NB4 (cell line): ENCODE results near the gene ZBTB7C.
A peak's percentile ranks its signal among the peaks of the same experiment; 100 is the strongest.

Source experiments
- DNase-seq: peaks from one replicate; pipeline ENCODE4 v3.0.0; 2010; ENCODE audit warnings: low read depth
- H3K4me3 ChIP-seq: one replicate; pipeline ENCODE4 v1.5.1; 2011; ENCODE audit warnings: mild to moderate bottlenecking, low read depth, low read length, moderate library complexity
- MYC ChIP-seq: IDR thresholded peaks from 2 replicates; pipeline ENCODE4 v1.6.1; 2011; ENCODE audit warnings: low read depth, low read length
- POLR2A ChIP-seq: IDR thresholded peaks from 2 replicates; pipeline ENCODE4 v1.6.1; 2011; ENCODE audit warnings: mild to moderate bottlenecking; ENCODE audit not compliant: insufficient read length; ENCODE audit errors: extremely low read depth
- TF ChIP-seq, protein P1 (sequence below): IDR thresholded peaks from 2 replicates; pipeline ENCODE4 v1.6.1; 2011; ENCODE audit warnings: low read depth, low read length
- TF ChIP-seq, protein P2 (sequence below): IDR thresholded peaks from one replicate; pipeline ENCODE4 v1.5.1; 2012; ENCODE audit warnings: low read depth, low read length

Gene ZBTB7C

DNA sequence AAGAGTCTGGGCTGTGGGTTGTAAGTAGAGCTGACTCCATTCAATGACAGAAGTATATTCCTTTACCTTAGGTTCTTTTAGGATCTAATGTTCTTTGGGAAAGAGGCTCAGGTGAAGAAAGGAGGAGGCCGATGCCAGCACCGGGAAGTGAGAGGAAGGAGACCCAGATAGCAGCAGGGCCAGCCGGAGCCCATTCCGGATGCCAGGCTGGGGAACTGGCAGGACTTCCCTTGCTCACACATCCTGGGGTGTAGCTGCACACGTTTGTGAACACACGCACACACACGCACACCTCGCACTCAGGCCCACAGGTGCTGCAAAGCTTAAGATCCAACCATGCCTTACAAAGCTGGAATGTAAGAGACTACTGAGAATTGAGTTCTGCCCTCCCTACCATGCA is 383.0 kb downstream of the ZBTB7C start:
- TF ChIP-seq MYC (no peak), POLR2A (no peak)
- TF ChIP-seq, protein P1, sequence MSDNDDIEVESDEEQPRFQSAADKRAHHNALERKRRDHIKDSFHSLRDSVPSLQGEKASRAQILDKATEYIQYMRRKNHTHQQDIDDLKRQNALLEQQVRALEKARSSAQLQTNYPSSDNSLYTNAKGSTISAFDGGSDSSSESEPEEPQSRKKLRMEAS: no peak
- TF ChIP-seq, protein P2, sequence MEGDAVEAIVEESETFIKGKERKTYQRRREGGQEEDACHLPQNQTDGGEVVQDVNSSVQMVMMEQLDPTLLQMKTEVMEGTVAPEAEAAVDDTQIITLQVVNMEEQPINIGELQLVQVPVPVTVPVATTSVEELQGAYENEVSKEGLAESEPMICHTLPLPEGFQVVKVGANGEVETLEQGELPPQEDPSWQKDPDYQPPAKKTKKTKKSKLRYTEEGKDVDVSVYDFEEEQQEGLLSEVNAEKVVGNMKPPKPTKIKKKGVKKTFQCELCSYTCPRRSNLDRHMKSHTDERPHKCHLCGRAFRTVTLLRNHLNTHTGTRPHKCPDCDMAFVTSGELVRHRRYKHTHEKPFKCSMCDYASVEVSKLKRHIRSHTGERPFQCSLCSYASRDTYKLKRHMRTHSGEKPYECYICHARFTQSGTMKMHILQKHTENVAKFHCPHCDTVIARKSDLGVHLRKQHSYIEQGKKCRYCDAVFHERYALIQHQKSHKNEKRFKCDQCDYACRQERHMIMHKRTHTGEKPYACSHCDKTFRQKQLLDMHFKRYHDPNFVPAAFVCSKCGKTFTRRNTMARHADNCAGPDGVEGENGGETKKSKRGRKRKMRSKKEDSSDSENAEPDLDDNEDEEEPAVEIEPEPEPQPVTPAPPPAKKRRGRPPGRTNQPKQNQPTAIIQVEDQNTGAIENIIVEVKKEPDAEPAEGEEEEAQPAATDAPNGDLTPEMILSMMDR: no peak
- no peak overlapping the region for H3K4me3 ChIP-seq
- DNase-seq: no peak

DNA sequence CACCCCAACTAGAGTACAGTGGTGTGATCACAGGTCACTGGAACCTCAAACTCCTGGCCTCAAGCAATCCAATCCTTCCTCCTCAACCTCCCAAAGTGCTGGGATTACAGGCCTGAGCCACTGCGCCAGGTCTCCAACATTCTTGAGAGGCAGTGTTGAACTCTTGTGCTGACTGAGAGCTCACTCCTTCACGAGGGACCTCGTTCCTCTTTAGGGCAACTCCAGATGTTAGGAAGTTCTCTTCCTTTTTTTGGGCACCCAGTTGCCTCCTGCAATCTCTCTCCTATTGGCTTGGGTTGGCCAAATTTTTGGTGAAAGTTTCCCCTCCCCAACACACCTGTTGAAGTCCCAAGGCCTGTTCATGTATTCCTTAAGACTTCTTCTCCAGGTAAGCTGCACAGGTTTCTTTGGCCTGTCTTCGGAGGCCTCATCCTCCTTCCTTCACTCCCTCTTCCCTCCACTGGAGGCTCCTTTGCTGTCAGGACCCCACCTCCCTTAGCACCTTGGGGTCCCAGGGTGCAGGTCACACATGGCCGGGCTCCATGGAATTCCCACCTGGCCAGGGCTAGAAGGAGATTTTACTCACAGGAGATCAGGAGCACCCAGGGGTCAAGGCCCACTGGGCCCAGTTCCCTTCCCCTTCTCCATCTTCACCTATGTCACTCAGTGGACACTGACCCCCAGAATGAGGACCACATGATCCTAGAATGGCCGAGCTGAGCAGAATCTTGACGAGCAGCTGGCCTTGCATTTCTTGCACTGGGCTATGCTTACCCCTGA is 384.1 kb downstream of the ZBTB7C start:
- no peak overlapping the region for H3K4me3 ChIP-seq
- no peak for DNase-seq
- TF ChIP-seq, protein P1: no peak
- TF ChIP-seq POLR2A (no peak), MYC (no peak)
- TF ChIP-seq, protein P2: no peak

DNA sequence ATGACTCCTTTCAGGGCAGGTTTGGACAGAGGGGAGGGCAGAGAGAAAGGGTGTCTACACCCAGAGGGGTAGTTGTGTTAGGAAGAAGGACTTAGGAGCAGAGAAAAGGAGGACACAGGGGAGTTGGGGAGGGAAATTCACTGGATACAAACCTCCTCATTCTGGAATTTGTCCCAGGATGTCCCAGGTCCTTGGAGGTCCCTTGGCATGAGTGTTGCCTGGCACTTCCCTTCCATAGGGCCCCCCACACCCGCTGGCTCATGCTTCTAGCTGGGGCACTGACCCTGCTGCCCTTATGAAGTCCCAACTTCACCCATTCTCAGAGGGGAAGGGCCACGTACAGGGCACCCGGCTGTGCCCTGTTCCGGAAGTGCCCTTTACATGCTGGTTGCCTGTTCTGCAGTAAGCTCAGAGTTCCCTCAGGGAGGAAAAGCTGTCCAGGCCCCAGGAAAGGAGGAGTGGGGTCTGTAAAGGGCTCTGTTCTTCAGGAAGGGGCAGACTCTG is 385.1 kb downstream of the ZBTB7C start:
- TF ChIP-seq, protein P1: no peak
- TF ChIP-seq POLR2A: no peak
- TF ChIP-seq, protein P2: no peak
- no peak for TF ChIP-seq MYC
- H3K4me3 ChIP-seq: no peak overlapping the region
- no peak for DNase-seq

DNA sequence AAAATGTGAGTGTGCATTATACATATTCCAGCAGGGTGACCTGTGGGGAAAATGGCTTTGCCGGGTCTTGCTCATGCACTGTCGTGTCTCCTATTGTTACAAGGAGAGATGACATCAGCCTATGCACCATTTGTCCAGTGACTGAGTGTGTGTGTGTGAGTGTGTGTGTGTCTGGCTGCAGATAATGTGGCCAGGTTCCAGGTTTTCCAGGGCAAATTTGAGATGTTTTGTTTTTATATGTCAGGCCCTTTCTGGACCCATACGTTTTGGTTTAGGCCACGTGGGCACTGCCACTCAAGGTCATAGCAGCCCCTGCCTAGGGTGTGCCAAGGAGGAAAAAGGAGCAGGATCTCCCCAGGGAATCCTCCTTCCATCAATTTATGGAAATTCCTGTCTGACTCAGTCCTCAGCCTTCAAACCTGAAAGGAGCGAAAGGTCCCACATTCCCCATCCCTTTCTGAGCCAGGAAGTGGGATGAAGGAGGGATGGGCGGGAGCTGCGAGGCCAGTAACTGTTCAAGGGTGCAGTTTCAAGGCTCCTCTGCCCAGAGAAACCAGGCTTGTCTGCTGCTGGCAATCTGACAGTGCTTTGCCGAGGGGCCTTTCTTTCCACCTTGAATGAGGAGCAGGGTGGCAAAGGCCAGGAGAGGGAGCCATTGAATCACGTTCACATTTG is 385.7 kb downstream of the ZBTB7C start:
- DNase-seq: peak; percentile 69
- TF ChIP-seq, protein P2: peak; percentile 48
- TF ChIP-seq, protein P1: no peak
- H3K4me3 ChIP-seq: no peak overlapping the region

DNA sequence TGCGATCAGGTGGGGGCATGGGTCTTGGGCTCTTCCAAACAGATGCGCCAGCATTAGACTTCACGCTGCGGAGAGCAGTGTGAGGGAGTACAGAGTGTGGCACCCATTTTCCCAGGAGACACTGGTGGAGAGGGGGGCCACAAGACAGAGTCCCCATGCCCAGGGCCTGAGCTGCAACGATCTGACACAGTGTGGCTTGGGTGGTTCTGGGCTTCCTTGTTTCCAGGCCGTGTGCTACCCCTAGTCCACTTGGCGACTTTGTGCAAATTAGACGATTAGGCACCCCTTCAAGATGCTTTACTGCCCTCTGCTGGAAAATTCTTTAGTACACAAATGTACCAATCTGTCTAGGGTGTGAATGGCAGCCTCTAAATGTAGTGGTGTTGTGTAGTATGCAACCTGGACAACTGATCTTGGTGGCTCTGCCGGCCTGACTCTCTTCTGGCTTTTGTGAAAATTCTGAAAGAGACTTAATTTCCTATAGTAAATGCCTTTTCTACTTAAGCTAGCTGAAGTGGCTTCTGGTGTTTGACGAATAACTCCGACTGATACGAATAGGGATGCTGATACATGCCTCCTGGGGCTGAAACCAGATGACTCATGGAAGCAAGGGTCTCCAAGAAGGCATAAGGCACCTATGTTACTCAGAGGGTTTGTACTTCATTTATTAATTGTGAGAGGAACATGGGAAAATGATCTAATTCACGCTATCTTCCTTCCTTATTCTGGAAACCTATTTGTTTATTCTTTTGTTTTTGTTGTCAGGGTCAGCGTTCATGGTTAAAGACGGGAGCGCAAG is 386.5 kb downstream of the ZBTB7C start:
- TF ChIP-seq, protein P1: peak; percentile 48; the same call in 1 of the 2 replicates
- no peak for TF ChIP-seq POLR2A
- TF ChIP-seq, protein P2: peak; percentile 52
- peak; percentile 45; the same call in 1 of the 2 replicates for TF ChIP-seq MYC
- DNase-seq: peak; percentile 90
- H3K4me3 ChIP-seq: no peak overlapping the region
